GM18526 (cell line): ENCODE results near the gene CACNG7.

ENCODE experiments used
- POLR2A ChIP-seq: IDR thresholded peaks from 3 replicates; pipeline ENCODE4 v1.6.1; 2011; ENCODE audit not compliant: insufficient read length; ENCODE audit errors: extremely low read depth

The CACNG7 gene, protein sequence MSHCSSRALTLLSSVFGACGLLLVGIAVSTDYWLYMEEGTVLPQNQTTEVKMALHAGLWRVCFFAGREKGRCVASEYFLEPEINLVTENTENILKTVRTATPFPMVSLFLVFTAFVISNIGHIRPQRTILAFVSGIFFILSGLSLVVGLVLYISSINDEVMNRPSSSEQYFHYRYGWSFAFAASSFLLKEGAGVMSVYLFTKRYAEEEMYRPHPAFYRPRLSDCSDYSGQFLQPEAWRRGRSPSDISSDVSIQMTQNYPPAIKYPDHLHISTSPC

DNA sequence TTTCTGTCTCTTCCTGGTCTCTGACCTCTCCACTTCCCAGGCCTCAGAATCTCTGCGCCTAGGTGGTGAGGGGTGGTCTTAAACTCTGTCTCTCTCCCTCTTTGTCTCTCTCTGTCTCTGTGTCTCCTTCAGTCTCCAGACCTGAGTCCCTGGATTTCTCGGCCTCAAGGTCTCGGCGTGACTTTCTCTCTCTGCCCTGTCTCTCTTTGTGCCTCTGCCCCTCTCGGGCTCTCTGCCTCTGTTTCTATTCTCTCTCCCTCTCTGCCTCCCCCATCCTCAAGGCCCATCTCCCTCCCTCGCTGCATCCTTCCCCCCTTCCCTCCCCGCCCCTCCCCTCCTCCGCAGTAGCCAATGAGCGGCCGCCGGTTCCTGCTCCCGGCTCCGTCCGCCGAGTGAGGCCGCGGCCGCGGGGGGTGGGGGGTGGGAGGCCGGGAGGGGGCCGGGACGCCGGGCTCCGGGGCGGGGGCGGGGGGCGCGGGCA lies at the start of gene CACNG7:
Gene CACNG7, plus strand, starts transcription at position 344 of the 481 bp plus-strand sequence. CDS start 3,554 bp downstream, outside the sequence.
- TF ChIP-seq POLR2A = no peak

GRCh38 chr19:53864308-53864836 lies 44.7 kb upstream of the CACNG7 start:
- TF ChIP-seq POLR2A = no peak

GRCh38 chr19:53865523-53865917 lies 43.6 kb upstream of the CACNG7 start:
- TF ChIP-seq POLR2A = no peak

GRCh38 chr19:53865918-53866864 lies 42.9 kb upstream of the CACNG7 start:
- peak; percentile 35 for TF ChIP-seq POLR2A

DNA sequence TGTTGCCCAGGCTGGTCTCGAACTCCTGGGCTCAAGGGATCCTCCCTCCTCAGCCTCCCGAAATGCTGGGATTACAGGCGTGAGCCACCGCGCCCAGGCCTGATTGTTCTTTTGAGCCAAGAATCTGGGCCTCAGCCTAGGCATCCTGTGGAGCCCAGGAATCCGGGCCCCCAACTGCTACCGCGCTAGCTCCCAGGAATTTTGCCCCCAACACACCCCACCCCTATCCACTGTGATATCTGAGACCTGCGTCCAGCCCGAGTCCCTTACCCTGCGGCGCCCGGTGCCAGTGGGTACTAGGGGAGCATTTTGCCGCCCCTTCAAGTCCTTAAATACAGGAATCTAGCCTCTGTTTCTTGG lies 42.2 kb upstream of the CACNG7 start:
- TF ChIP-seq POLR2A = no peak

DNA sequence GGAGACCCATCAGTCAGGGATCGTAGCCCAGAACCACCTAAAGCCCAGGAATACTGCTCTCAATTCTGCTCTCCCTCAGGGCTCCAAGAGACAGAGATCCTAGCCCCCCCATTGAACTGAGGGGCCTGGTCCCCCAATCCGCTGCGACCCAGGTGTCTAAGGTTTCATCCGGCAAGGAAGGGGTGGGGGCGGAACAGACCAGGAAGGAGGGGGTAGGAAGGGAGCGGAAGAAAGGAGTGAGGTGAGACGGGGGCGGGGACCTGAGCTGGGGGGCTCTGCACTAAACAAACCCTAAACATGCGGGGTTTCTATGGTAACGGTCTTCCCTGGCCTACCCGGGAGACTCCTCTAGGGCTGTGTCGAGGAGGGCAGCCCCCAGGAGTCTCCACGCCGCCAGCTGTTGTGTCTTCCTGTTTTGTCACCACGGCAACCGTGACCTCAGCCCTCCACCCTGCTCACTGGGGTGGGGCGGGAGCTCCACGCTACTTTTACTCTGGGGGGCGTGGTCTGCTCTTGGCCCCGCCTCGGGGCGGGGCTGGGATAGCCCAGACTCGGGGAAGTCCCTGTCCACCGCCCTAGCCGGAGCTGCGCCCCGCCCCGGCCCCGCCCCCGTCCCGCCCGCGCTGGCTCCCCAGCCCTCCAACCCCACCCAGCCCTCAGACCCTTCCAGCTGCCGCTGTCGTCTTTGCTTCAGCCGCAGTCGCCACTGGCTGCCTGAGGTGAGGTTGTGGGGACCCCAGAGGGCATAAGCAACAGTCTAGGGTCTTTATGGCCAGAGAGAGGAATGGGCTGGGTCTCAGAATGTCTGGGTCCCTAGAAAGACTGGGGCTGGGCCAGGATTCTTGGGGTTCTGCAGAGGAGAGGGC lies 41.6 kb upstream of the CACNG7 start, which contains the start of gene MYADM:
Gene MYADM, plus strand, starts transcription at position 659 of the 866 bp plus-strand sequence. CDS start 5,647 bp downstream, outside the sequence.
- TF ChIP-seq POLR2A = peak; percentile 63

GRCh38 chr19:53868091-53868891 lies 40.8 kb upstream of the CACNG7 start:
- no peak for TF ChIP-seq POLR2A

DNA sequence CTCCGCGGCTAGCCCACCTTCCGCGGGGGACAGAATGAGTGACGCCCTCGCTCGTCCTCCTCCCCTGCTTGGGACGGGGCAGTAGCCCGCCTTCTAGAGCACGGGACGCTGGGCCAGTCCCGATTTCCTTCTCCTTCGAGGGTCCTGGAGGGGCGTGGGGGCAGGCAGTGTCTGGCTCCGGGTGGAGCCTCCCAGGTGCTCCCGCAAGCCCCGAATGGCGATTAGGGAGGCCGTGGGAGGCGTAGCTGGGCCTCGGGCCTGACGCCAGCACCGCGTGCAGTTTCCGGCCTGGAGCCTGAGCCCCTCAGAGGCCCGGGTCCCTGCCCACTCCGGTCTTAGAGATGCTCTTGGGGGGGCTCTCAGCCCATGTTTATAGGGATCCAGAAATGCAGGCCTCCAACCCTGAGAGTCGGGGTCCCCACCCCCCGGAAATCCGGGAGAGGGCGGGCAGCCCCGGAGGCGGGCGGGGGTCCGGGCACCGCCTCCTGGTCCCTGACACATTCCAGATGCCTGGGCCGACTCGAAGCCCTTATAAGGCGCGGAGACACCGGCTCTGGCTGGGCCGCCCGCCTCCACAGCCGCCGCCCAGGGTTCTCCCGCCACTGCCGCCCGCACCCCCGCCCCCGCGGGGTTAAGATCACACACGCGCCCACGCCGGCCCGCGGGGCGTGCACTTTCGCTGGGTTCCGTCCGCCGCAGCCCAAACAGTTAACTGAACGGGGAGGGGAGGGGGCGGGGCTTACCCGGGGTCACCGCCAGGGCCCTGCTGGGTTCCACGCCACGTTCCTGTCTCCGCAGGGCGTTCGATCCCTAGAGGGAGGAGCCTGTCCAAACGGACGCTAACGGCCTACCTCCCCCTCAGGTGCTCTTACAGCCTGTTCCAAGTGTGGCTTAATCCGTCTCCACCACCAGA lies 39.9 kb upstream of the CACNG7 start:
- TF ChIP-seq POLR2A = peak; percentile 19

DNA sequence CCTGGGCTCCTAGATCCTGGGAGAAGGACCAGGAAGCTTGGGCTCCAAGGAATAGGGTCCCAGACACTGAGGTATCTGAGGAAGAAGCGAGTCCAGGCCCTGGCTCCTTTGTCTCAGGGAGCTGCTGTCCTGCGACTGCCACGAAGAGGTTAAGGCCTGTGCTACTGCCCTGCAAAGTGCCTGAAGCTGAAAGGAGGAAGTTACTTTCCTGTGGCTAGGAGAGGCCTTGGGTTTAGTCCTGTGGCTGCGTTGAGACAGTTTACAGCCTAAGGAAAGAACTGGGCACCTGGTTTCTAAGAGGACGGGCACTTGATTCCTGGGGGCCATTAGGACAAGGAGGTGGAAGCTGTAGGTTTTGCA lies 38.6 kb upstream of the CACNG7 start:
- no peak for TF ChIP-seq POLR2A

DNA sequence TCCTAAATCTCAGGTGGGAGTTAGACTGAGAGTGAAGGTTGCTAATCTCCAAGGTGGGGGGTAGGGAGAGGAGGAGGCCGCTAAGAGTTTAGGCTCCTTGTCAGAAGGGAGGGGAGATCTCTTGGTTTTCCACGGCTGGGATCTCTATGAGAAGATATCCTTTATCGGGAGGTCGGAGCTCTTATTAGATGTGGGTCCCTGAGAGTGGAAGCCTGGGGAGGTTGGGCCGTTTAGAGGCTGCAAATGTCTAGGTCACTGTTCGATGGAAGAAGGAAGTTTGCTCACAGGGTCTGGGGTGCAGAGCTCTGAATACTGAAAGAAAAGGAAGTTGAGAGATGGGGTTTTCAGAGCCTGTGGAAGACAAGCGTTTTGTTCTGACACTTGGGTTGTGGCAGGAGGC lies 37.6 kb upstream of the CACNG7 start:
- TF ChIP-seq POLR2A = no peak

GRCh38 chr19:53872762-53873161 lies 36.3 kb upstream of the CACNG7 start:
- TF ChIP-seq POLR2A = no peak

DNA sequence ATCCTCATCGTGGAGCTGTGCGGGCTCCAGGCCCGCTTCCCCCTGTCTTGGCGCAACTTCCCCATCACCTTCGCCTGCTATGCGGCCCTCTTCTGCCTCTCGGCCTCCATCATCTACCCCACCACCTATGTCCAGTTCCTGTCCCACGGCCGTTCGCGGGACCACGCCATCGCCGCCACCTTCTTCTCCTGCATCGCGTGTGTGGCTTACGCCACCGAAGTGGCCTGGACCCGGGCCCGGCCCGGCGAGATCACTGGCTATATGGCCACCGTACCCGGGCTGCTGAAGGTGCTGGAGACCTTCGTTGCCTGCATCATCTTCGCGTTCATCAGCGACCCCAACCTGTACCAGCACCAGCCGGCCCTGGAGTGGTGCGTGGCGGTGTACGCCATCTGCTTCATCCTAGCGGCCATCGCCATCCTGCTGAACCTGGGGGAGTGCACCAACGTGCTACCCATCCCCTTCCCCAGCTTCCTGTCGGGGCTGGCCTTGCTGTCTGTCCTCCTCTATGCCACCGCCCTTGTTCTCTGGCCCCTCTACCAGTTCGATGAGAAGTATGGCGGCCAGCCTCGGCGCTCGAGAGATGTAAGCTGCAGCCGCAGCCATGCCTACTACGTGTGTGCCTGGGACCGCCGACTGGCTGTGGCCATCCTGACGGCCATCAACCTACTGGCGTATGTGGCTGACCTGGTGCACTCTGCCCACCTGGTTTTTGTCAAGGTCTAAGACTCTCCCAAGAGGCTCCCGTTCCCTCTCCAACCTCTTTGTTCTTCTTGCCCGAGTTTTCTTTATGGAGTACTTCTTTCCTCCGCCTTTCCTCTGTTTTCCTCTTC lies 35.1 kb upstream of the CACNG7 start:
- TF ChIP-seq POLR2A = no peak
